WTC11 (cell line): Measurements from ENCODE around the gene BDKRB2.

ENCODE experiments used
- AFF4 ChIP-seq: sonication (generic); formaldehyde crosslinking; IDR thresholded peaks from 2 replicates; pipeline ENCODE4 v1.8.1; 2023; ENCODE audit warnings: mild to moderate bottlenecking, missing genetic modification reagents, borderline replicate concordance
- ATF1 ChIP-seq: sonication (generic); formaldehyde crosslinking; IDR thresholded peaks from 2 replicates; pipeline ENCODE4 v1.8.1; 2023; ENCODE audit warnings: mild to moderate bottlenecking, moderate library complexity, missing genetic modification reagents
- ATF3 ChIP-seq: sonication (generic); formaldehyde crosslinking; conservative IDR thresholded peaks from 2 replicates; pipeline ENCODE4 v1.8.1; 2022; ENCODE audit warnings: mild to moderate bottlenecking, missing genetic modification reagents
- ATF6 ChIP-seq: sonication (generic); formaldehyde crosslinking; IDR thresholded peaks from 2 replicates; pipeline ENCODE4 v1.8.1; 2023; ENCODE audit warnings: mild to moderate bottlenecking, missing genetic modification reagents
- CREB1 ChIP-seq: sonication (generic); formaldehyde crosslinking; IDR thresholded peaks from 2 replicates; pipeline ENCODE4 v1.8.0; 2023; ENCODE audit warnings: mild to moderate bottlenecking, missing genetic modification reagents
- CTCF ChIP-seq: fragments of 200-600 bp; IDR thresholded peaks from 2 replicates; pipeline ENCODE4 v1.8.0; 2022; ENCODE audit warnings: antibody characterized with exemption
- ELF4 ChIP-seq: sonication (generic); formaldehyde crosslinking; IDR thresholded peaks from 2 replicates; pipeline ENCODE4 v1.8.1; 2022; ENCODE audit warnings: low read depth, mild to moderate bottlenecking, moderate library complexity, missing genetic modification reagents
- IRF2 ChIP-seq: sonication (generic); formaldehyde crosslinking; IDR thresholded peaks from 2 replicates; pipeline ENCODE4 v1.8.0; 2022; ENCODE audit warnings: low read depth, missing genetic modification reagents, borderline replicate concordance
- NFYB ChIP-seq: sonication (generic); formaldehyde crosslinking; conservative IDR thresholded peaks from 2 replicates; pipeline ENCODE4 v1.8.0; 2022; ENCODE audit warnings: low read depth, missing genetic modification reagents
- NR2C2 ChIP-seq: sonication (generic); formaldehyde crosslinking; IDR thresholded peaks from 2 replicates; pipeline ENCODE4 v1.8.0; 2022; ENCODE audit warnings: mild to moderate bottlenecking, missing genetic modification reagents
- PRDM15 ChIP-seq: sonication (generic); formaldehyde crosslinking; IDR thresholded peaks from 2 replicates; pipeline ENCODE4 v1.8.0; 2022; ENCODE audit warnings: missing genetic modification reagents
- SMAD3 ChIP-seq: sonication (generic); formaldehyde crosslinking; IDR thresholded peaks from 2 replicates; pipeline ENCODE4 v1.8.0; 2022; ENCODE audit warnings: missing genetic modification reagents, mild to moderate bottlenecking, borderline replicate concordance
- ZNF416 ChIP-seq: fragments of 250-450 bp; sonication (Bioruptor Pico); IDR thresholded peaks from 2 replicates; pipeline ENCODE4 v1.9.0; 2021; ENCODE audit warnings: mild to moderate bottlenecking, inconsistent platforms

GRCh38 chr14:96176811-96177211, 27.8 kb upstream of the BDKRB2 start:
- TF ChIP-seq ATF6 (CRISPR knock-in tag) (no peak), PRDM15 (CRISPR knock-in tag) (no peak), CTCF (no peak), ELF4 (CRISPR knock-in tag) (no peak), ATF3 (CRISPR knock-in tag) (no peak), CREB1 (CRISPR knock-in tag) (no peak), ZNF416 (no peak), AFF4 (no peak), SMAD3 (CRISPR knock-in tag) (no peak), ATF1 (CRISPR knock-in tag) (no peak), IRF2 (CRISPR knock-in tag) (no peak), NR2C2 (CRISPR knock-in tag) (no peak), NFYB (CRISPR knock-in tag) (no peak)
